ENCODE data around the gene NDUFS6.

The NDUFS6 gene

GRCh38 chr5:1805326-1805725, 4.1 kb downstream of the NDUFS6 start:
- no peak for TF ChIP-seq CTCF (IDR thresholded peaks at IDR 0.05; ENCODE audit: insufficient read depth, missing control alignments)
- FAIRE-seq (no peak), DNase-seq (ENCODE audit: insufficient read length, low spot score) (no peak)

GRCh38 chr5:1805736-1806135, 4.5 kb downstream of the NDUFS6 start:
- DNase-seq (ENCODE audit: insufficient read length, low spot score) (no peak), FAIRE-seq (no peak)
- no peak for TF ChIP-seq CTCF (IDR thresholded peaks at IDR 0.05; ENCODE audit: insufficient read depth, missing control alignments)

- no peak for DNase-seq (ENCODE audit: insufficient read length, low spot score)
- FAIRE-seq = no peak
- TF ChIP-seq CTCF (IDR thresholded peaks at IDR 0.05; ENCODE audit: insufficient read depth, missing control alignments) = no peak
These were observed 5.0 kb downstream of the NDUFS6 start for GRCh38 chr5:1806199-1806598.

GRCh38 chr5:1806974-1807373, 5.8 kb downstream of the NDUFS6 start:
- no peak for TF ChIP-seq CTCF (IDR thresholded peaks at IDR 0.05; ENCODE audit: insufficient read depth, missing control alignments)

GRCh38 chr5:1807451-1808185, 6.4 kb downstream of the NDUFS6 start:
- TF ChIP-seq CTCF (IDR thresholded peaks at IDR 0.05; ENCODE audit: insufficient read depth, missing control alignments) = no peak
- FAIRE-seq (no peak), DNase-seq (ENCODE audit: insufficient read length, low spot score) (no peak)

More at GRCh38 chr5:1806974-1807373, 5.8 kb downstream of the NDUFS6 start:
- no peak for DNase-seq (ENCODE audit: insufficient read length, low spot score)
- no peak for FAIRE-seq

- no peak for TF ChIP-seq CTCF (IDR thresholded peaks at IDR 0.05; ENCODE audit: insufficient read depth, missing control alignments)
- no peak for FAIRE-seq
These were observed 7.2 kb downstream of the NDUFS6 start for GRCh38 chr5:1808439-1808838.

GRCh38 chr5:1809416-1810035, 8.3 kb downstream of the NDUFS6 start:
- FAIRE-seq (no peak), DNase-seq (ENCODE audit: insufficient read length, low spot score) (no peak)
- no peak for TF ChIP-seq CTCF (IDR thresholded peaks at IDR 0.05; ENCODE audit: insufficient read depth, missing control alignments)

More at GRCh38 chr5:1808439-1808838, 7.2 kb downstream of the NDUFS6 start:
- no peak for DNase-seq (ENCODE audit: insufficient read length, low spot score)

All from D721Med (cell line).